Limb (tissue), 2 donors: ENCODE measurements around the gene RASSF6.
"Not testable (repeated sequence)": the region's sequence is repeated elsewhere in the genome, so short reads cannot be mapped to it uniquely, and the experiment has no call there.

Experiments
- DNase-seq, 2 donors: peaks; one replicate each; pipeline ENCODE4 v3.0.0-alpha.2; 2016; ENCODE audit errors: extremely low spot score in 2 of 2

RASSF6 gene, protein sequence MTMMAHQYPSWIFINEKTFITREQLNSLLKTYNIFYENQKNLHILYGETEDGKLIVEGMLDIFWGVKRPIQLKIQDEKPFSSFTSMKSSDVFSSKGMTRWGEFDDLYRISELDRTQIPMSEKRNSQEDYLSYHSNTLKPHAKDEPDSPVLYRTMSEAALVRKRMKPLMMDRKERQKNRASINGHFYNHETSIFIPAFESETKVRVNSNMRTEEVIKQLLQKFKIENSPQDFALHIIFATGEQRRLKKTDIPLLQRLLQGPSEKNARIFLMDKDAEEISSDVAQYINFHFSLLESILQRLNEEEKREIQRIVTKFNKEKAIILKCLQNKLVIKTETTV

DNA sequence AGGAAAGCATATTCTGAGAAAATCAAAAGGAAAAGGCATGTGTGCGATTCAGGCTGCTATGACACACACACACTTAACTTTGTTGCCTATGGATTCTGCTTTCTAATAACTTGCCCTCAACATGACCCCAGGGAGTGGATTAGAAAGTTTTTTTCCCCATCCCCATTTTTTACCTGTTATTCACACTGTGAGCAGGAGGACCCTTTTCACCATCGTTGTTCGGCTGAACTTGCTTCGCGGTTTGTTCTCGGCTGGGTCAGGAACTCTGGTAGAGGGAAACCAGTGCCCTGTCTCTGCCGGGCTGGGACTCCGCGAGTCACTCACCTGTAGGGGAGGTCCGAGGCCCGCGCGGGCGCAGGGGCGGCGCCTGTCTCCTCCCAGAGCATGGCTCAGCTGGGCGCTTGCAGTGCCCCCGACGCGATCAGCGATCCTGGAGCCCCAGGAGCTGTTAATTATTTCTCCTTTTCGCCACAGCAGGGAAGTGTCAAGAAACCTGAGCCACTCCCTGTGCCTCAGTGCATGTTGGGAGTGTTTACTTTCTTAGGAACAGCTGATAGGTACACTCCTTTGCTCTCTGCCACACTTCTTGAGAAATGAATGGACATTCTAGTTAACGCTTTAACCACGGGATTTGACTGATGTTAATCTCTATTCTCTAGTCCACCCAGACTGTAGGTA lies at the start of gene RASSF6:
TSS of gene RASSF6 (minus strand) at position 322 of the 678 bp plus-strand sequence. CDS start 8,641 bp downstream, outside the sequence.
- peak in 1 of 2 donors; percentile 36 for DNase-seq

DNA sequence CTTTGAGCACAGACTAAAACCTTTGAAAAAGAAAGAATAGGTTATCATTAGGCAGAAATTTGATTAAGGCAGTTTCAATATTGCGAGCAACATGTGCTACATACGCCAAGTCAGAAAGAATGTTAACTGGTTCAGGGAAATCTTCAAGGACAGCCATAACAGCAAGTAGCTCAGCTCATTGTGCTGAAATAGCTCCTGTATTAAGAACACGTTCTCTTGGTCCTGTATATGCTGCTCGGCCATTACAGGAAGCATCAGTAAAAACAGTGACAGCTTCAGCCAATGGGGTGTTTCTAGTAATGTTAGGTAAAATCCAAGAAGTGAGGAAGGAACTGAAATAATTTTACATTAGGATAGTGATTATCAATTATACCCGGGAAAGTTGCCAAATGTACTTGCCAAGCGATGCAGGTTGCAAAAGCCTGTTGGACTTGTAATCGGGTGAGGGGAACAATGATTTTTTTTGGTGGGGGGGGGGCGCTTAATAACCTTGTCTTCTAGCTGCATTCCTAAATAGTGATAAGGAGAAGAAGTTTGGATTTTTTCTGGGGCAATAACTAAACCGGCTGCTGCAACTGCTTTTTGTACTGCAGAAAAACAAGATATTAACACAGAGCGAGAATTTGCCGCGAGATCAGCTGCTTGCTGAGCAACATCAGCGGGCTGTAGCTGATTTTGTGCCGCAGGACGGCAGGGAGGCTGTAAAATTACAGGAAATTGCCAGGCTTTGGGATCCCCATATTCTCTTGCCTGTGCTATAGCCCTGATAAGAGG lies 49.4 kb upstream of the RASSF6 start:
- no peak for DNase-seq

- no peak for DNase-seq
Measured at GRCh38 chr4:73668782-73669201, 48.6 kb upstream of the RASSF6 start.

DNA sequence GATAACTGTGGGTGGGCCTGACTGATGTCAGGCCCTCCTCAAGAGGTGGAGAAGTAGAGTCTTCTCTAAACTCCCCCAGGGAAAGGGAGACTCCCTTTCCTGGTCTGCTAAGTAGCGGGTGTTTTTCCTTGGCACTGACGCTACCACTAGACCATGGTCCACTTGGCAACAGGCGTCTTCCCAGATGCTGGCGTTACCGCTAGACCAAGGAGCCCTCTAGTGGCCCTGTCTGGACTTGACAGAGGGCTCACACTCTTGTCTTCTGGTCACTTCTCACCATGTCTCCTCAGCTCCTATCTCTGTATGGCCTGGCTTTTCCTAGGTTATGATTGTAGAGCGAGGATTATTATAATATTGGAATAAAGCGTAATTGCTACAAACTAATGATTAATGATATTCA lies 45.7 kb upstream of the RASSF6 start:
- not testable (repeated sequence) for DNase-seq

DNA sequence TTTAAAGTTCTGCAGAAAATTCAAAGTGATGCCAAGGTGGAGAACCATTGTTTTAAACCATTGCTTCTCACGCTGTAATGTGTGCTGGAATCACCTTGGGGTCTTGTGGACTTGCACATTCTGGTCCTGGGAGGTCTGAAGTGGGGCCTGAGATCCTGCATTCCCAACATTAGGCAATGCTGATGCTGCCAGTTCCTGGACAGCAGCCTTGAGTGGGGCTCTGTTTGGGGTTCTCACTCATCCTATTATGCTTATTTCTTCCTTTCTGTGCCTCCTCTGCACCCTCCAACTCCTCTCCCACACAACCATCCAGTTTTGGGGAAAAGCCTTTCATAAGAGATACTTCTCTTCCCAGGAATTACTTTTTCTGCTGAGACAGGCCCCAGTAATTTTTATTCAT lies 44.2 kb upstream of the RASSF6 start:
- no peak for DNase-seq

- DNase-seq: no peak
Measured at GRCh38 chr4:73663576-73663975, 43.3 kb upstream of the RASSF6 start.

DNA sequence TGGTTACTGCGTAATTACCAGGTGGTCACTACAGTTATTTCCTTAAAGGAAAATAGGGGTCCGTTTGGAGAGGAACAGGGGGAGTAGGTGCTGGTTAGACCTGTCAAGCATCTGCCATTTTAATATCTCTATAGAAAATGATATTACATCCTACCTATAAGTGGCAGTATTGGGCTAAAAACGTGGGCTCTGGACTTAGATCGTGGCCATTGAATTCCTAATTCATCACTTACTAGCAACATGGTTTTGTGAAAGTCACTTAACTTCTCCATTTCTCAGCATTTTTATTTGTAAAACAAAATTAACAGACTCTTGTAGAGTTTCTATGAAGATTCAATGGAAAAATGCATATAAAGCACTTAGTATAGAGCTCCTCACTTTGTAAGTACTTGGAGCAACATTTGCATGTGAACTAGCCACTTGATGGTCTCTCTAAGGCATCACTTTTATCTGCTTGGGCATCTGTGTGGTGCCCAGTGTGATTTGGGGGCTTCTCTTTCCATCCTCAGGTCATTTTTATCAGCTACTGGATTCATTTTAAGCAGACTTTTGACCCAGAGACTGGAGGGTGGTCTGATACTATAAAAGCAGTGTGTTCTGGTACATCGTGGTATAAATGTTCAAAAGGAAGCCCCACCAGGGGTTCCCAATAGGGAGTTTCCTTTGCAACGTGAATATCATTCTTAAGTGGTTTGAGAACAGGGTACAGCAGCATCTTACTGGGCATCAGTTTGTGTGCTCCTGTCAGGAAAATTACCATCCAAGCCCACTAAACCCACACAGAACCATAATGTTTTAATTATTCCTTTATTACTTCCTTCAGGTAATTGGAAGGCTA lies 42.7 kb upstream of the RASSF6 start:
- peak in 1 of 2 donors; percentile 34 for DNase-seq

GRCh38 chr4:73661646-73662119 lies 41.4 kb upstream of the RASSF6 start:
- no peak for DNase-seq

DNA sequence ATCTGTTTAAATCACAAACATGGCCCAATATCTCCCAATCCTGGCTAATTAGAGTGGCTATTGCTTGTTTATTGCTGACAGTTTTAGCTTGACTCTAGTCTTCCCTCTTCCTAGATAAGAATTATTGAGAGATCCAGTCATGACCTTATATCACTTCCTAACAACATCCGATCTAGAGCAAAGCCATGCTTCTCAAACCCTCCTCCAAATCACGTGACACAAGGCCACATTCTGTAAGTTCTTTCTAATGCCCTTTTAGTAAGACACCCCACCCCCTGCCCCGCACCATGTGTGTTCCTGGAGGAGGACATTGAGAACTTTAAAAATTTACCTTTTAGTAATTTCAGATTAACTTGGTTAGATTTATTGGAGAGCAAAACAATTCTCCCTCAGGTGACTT lies 40.6 kb upstream of the RASSF6 start:
- no peak for DNase-seq

GRCh38 chr4:73653695-73654106 lies 33.5 kb upstream of the RASSF6 start:
- DNase-seq: peak in 1 of 2 donors; percentile 50

- no peak for DNase-seq
Measured at GRCh38 chr4:73650250-73650649, 30.0 kb upstream of the RASSF6 start.

- DNase-seq: no peak
Measured at GRCh38 chr4:73648478-73648877, 28.2 kb upstream of the RASSF6 start.

DNA sequence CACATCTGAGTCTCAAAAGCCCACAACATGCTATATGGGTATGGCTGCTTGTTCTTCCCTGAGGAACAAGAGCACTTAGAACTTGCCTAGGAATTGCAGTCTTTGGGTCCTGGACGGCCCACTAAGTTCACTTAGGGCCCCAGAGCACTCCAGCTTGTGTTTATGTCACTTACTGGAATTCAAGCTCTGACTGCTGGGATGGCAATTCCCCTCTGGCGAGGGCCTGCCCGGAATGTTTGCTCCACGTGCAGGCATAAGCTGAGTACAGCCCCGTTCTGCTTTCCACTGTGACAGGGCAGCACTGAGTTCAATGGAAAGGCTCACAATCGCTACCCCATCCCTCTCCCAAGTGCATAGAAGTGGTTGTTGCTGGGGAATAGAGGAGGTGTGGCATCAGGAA lies 25.9 kb upstream of the RASSF6 start:
- DNase-seq: no peak

DNA sequence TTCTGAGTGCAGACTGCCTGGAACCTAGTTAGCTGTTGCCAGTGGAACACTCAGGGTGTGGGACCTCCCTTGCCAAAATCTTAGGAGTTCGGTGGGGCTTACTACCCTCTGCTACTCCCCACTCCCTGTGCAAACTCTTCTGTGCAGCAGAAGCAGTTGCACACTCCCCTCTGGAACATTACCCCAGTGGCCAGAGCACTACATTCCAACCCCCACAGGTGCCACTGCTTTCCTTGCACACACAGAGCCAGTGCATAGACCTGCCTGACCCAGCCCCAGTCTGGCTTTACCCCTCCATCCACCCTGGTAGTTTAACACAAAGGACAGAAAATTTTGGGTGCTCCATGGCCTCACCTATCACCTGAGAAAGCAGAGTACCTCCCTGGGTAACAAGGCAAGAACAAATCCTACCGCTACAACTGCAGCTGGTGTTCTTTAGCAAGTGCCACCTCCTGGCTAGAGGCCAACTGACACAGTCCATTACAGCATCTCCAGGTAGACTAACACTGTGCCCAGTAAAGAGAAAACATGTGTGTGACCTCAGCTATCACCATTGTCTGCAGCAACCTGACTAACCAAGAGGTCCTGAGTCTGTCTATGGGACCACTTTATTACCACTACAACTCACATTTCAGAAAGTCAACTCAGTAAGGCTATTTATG lies 11.5 kb upstream of the RASSF6 start:
- no peak for DNase-seq

DNA sequence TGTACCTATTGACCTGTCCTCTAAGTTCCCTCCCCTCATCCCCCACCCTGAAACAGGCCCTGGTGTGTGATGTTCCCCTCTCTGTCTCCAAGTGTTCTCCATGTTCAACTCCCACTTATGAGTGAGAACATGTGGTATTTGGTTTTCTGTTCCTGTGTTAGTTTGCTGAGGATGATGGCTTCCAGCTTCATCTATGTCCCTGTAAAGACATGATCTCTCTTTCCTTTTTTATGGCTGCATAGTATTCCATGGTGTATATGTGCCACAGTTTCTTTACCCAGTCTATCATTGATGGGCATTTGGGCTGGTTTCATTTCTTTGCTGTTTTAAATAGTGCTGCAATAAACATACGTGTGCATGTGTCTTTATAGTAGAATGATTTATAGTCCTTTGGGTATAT lies 8.6 kb upstream of the RASSF6 start:
- DNase-seq: not testable (repeated sequence)

GRCh38 chr4:73621357-73621756 lies 1.1 kb upstream of the RASSF6 start:
- DNase-seq: no peak

GRCh38 chr4:73619346-73619745 lies 890 bp downstream of the RASSF6 start:
- no peak for DNase-seq

GRCh38 chr4:73617256-73617655 lies 3.0 kb downstream of the RASSF6 start:
- DNase-seq: no peak

DNA sequence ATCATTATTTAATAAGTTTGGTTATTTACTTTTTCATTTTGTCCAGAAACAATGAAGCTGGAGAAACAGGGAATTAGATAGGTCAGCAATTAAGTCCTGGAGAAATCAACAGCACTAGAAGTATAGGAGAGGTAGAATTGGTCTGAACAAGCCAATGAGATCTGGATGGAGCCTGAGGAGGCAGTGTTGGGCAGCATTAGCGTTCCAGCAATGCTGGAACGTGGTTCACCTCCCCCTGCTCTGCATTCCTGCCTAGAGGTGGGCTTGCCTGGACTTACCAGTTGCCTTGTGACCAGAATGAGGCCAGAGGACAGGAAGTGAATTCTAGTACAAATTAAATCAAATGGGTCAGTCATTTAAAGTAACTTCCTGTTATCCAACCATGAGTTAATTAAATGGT lies 4.6 kb downstream of the RASSF6 start:
- DNase-seq: no peak

- DNase-seq: no peak
Measured at GRCh38 chr4:73614311-73614867, 5.8 kb downstream of the RASSF6 start.
